Endothelial cell of umbilical vein (primary cell): ENCODE measurements around the gene S100A5. TPM values are rescaled to one million over a fixed set of nuclear protein-coding genes. Genes with fewer than 3 reads are reported as not detected.

Source experiments
- BruUV-seq: library from RNA; stranded (reverse); fragments of 400-500 nt; replicated peaks from 2 replicates; lab custom pipeline; 2021; lab: Mats Ljungman, UMichigan
- CTCF ChIA-PET: fragments of 300-600, 350-600 bp; sonication (Branson Sonifier 250); formaldehyde crosslinking; loops from one replicate; lab custom pipeline; 2021; ENCODE audit warnings: antibody characterized with exemption, inconsistent platforms; lab: Charles Lee
- POLR2A ChIA-PET: fragments of 300-600, 350-600 bp; sonication (Branson Sonifier 250); formaldehyde crosslinking; loops from one replicate; lab custom pipeline; 2021; ENCODE audit warnings: antibody characterized with exemption, inconsistent platforms; lab: Charles Lee
- DNase-seq: peaks from one replicate; pipeline ENCODE4 v3.0.0-alpha.2; 2011; ENCODE audit warnings: low read depth, low spot score
- FAIRE-seq: peaks from 2 replicates; lab custom pipeline; 2011; peaks lifted over from hg19 to GRCh38; lab: Jason Lieb, UNC
- H2AFZ ChIP-seq: 2 replicates; pipeline ENCODE4 v1.6.0; 2012; ENCODE audit warnings: low read depth, low read length, control low read depth, inconsistent platforms
- H3K27ac ChIP-seq: 2 replicates; pipeline ENCODE4 v1.5.1; 2011; ENCODE audit warnings: low read depth, mild to moderate bottlenecking, control low read depth, low read length, moderate library complexity; ENCODE audit not compliant: insufficient read depth
- H3K27me3 ChIP-seq, 2 experiments: 2 replicates each; pipeline versions ENCODE4 v1.6.0 to v1.6.1; 2011; ENCODE audit warnings: low read length in 2 of 2, mixed read lengths in 1 of 2; ENCODE audit not compliant: control insufficient read depth in 2 of 2, insufficient read depth in 2 of 2
- H3K36me3 ChIP-seq, 2 experiments: 2 replicates in 1 of 2; 3 replicates in 1 of 2; pipeline ENCODE4 v1.5.1; 2011; ENCODE audit warnings: low read length in 2 of 2, mild to moderate bottlenecking in 1 of 2, moderate library complexity in 1 of 2; ENCODE audit not compliant: control insufficient read depth in 2 of 2, insufficient read depth in 2 of 2; ENCODE audit errors: extremely low read depth in 1 of 2
- H3K4me1 ChIP-seq: 3 replicates; pipeline ENCODE4 v1.5.1; 2011; ENCODE audit warnings: mild to moderate bottlenecking, low read length; ENCODE audit not compliant: control insufficient read depth, insufficient read depth; ENCODE audit errors: extremely low read depth
- H3K4me2 ChIP-seq: 2 replicates; pipeline ENCODE4 v1.6.1; 2011; ENCODE audit warnings: low read length, control low read depth, mixed read lengths; ENCODE audit not compliant: insufficient read depth
- H3K4me3 ChIP-seq, 3 experiments: fragments of 200-600 bp in 1 of 3; sonication (generic), shearing (Covaris generic) in 1 of 3; replicated peaks in 1 of 3; 2 replicates each; pipeline ENCODE4 v1.5.1; 2011 to 2016; ENCODE audit warnings: control low read depth in 3 of 3, low read length in 3 of 3, mild to moderate bottlenecking in 2 of 3, inconsistent platforms in 1 of 3, low read depth in 1 of 3, moderate library complexity in 1 of 3; ENCODE audit not compliant: insufficient read depth in 1 of 3
- H3K79me2 ChIP-seq: 2 replicates; pipeline ENCODE4 v1.6.0; 2012; ENCODE audit warnings: low read length, inconsistent platforms; ENCODE audit not compliant: control insufficient read depth, insufficient read depth
- H3K9ac ChIP-seq: replicated peaks from 2 replicates; pipeline ENCODE3; 2011; ENCODE audit warnings: low read length, control low read depth; ENCODE audit not compliant: insufficient read depth; ENCODE audit errors: extremely low read depth
- H3K9me1 ChIP-seq: replicated peaks from 3 replicates; pipeline ENCODE4 v1.6.0; 2011; ENCODE audit warnings: mild to moderate bottlenecking, low read length; ENCODE audit not compliant: control insufficient read depth, insufficient read depth; ENCODE audit errors: extremely low read depth
- H3K9me3 ChIP-seq: replicated peaks from 2 replicates; pipeline ENCODE4 v1.5.1; 2012; ENCODE audit warnings: low read length, inconsistent platforms; ENCODE audit not compliant: control insufficient read depth, insufficient read depth
- H4K20me1 ChIP-seq: replicated peaks from 2 replicates; pipeline ENCODE3; 2011; ENCODE audit warnings: mild to moderate bottlenecking, low read length; ENCODE audit not compliant: control insufficient read depth, insufficient read depth; ENCODE audit errors: extremely low read depth
- EZH2 ChIP-seq: IDR thresholded peaks from 2 replicates; pipeline ENCODE4 v1.6.1; 2012; ENCODE audit warnings: borderline replicate concordance, low read depth, mild to moderate bottlenecking, moderate library complexity, low read length, inconsistent platforms; ENCODE audit not compliant: severe bottlenecking
- GATA2 ChIP-seq: IDR thresholded peaks from 2 replicates; pipeline ENCODE4 v1.7.0; 2011; ENCODE audit warnings: low read depth, mild to moderate bottlenecking, moderate library complexity, mixed read lengths, low read length; ENCODE audit not compliant: insufficient read length, insufficient read depth
- JUN ChIP-seq: IDR thresholded peaks from 2 replicates; pipeline ENCODE4 v1.6.1; 2011; ENCODE audit warnings: borderline replicate concordance, low read depth; ENCODE audit not compliant: insufficient read length, insufficient read depth
- POLR2AphosphoS5 ChIP-seq: IDR thresholded peaks from 2 replicates; pipeline ENCODE4 v1.6.1; 2012; ENCODE audit warnings: low read depth, mild to moderate bottlenecking, control low read depth, low read length, moderate library complexity; ENCODE audit not compliant: insufficient read depth
- dilution Hi-C: fragments of 300-500 bp; cut with MboI; formaldehyde crosslinking; loops from one replicate; pipeline ENCODE4 v1.15.0; 2019; ENCODE audit warnings: low sequenced_read_pairs; ENCODE audit not compliant: extremely low pct_ligation_motif_present
- intact Hi-C: fragments of 100-400 bp; cut with micrococcal nuclease; formaldehyde crosslinking; loops from one replicate; pipeline ENCODE4 v1.10.0; 2022
- polyA plus RNA-seq, 4 experiments: library from polyadenylated mRNA; depleted of rRNA in 3 of 4; stranded (reverse) in 3 of 4; unstranded in 1 of 4; fragments of >200 nt; gene quantifications; 2 replicates each; pipeline versions ENCODE4 v1.2.1 to v1.2.3, GENCODE V29; 2011 to 2012; ENCODE audit warnings: missing spikeins in 1 of 4
- total RNA-seq: library from RNA; stranded (reverse); gene quantifications from 2 replicates; pipeline ENCODE4 v1.2.3, GENCODE V29; 2021
- TF ChIP-seq, protein P1 (sequence below), 2 donors: IDR thresholded peaks; 1 replicate in 1 of 2; 2 replicates in 1 of 2; pipeline ENCODE4 v1.5.1; 2011; ENCODE audit warnings: low read length in 2 of 2, mild to moderate bottlenecking in 2 of 2, moderate library complexity in 2 of 2, control low read depth in 1 of 2, inconsistent platforms in 1 of 2, low read depth in 1 of 2; ENCODE audit not compliant: insufficient read depth in 1 of 2; ENCODE audit errors: extremely low read depth in 1 of 2
- TF ChIP-seq, protein P2 (sequence below): IDR thresholded peaks from 2 replicates; pipeline ENCODE4 v1.6.1; 2011; ENCODE audit not compliant: insufficient read depth, insufficient read length

Gene S100A5
- total and polyA plus RNA-seq, 2 donors (not counting 3 experiments of a cell fraction or from before 2014, with no cell fraction given) = not detected

- intact Hi-C loops = no loop called here
- no peak overlapping the region for H3K27ac ChIP-seq
- H3K4me2 ChIP-seq = no peak overlapping the region
- H3K9me1 ChIP-seq = no peaks in the 10 kb centered on the region
- no peaks in the 10 kb centered on the region for H3K4me1 ChIP-seq
- POLR2A ChIA-PET = no interaction called here
- H3K27me3 ChIP-seq = no peaks in the 10 kb centered on the region
- FAIRE-seq (no peak), DNase-seq (no peak)
- no peaks in the 10 kb centered on the region for H3K36me3 ChIP-seq
- BruUV-seq = no TSS peak
- CTCF ChIA-PET = interaction anchor here (0.6 kb wide), 1 partner anchor 11 kb away, joined by 3 read pairs; no protein-coding TSS in a partner anchor
- TF ChIP-seq EZH2 = no peak
- TF ChIP-seq JUN = no peak
- no peak for TF ChIP-seq GATA2
- no peak for TF ChIP-seq POLR2AphosphoS5
- TF ChIP-seq, protein P1, sequence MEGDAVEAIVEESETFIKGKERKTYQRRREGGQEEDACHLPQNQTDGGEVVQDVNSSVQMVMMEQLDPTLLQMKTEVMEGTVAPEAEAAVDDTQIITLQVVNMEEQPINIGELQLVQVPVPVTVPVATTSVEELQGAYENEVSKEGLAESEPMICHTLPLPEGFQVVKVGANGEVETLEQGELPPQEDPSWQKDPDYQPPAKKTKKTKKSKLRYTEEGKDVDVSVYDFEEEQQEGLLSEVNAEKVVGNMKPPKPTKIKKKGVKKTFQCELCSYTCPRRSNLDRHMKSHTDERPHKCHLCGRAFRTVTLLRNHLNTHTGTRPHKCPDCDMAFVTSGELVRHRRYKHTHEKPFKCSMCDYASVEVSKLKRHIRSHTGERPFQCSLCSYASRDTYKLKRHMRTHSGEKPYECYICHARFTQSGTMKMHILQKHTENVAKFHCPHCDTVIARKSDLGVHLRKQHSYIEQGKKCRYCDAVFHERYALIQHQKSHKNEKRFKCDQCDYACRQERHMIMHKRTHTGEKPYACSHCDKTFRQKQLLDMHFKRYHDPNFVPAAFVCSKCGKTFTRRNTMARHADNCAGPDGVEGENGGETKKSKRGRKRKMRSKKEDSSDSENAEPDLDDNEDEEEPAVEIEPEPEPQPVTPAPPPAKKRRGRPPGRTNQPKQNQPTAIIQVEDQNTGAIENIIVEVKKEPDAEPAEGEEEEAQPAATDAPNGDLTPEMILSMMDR (IDR thresholded peaks at IDR 0.05; ENCODE audit: extremely low read depth in 1 of 2, insufficient read depth in 1 of 2, low read depth in 1 of 2, low read length in 2 of 2) = no peak
- TF ChIP-seq, protein P2, sequence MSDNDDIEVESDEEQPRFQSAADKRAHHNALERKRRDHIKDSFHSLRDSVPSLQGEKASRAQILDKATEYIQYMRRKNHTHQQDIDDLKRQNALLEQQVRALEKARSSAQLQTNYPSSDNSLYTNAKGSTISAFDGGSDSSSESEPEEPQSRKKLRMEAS = no peak
- no peaks in the 10 kb centered on the region for H3K79me2 ChIP-seq
- no peak overlapping the region for H3K4me3 ChIP-seq
- no peak overlapping the region for H2AFZ ChIP-seq
- H3K9ac ChIP-seq = no peak overlapping the region
- dilution Hi-C loops = no loop called here
- H4K20me1 ChIP-seq = no peaks in the 10 kb centered on the region
- no peaks in the 10 kb centered on the region for H3K9me3 ChIP-seq
Observed at GRCh38 chr1:153505576-153505975, 35.2 kb downstream of the S100A5 start.
